ENCODE results near the gene LAMTOR5.
"Not testable (repeated sequence)": the region's sequence is repeated elsewhere in the genome, so short reads cannot be mapped to it uniquely, and the experiment has no call there.

Gene LAMTOR5

DNA sequence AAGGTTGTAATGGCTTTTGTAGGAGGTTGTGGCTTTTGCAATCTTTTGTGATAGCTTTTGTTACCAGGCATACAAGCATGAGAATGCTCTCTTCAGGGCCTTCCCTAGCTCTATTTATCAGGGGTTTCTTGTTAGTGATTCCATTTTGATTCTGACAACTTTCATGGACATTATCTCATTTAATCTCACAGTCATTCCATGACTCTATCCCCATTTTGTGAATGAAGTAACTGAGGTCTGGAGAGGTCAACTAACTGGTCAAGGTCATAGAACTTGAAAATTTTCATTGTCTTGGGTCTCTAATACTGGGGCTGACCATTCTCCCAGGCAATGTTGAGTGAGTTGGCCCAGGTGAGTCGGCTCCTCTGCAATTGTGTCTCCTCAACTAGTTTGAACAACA lies 11.2 kb upstream of the LAMTOR5 start:
- Histone ChIP-seq H3F3A (ENCODE audit: control insufficient read depth, insufficient read depth) (no peaks in the 10 kb centered on the region), H3K4me1 (ENCODE audit: control insufficient read depth, low read length) (no peaks in the 10 kb centered on the region), H3K27me3 (ENCODE audit: control insufficient read depth, low read length) (no peaks in the 10 kb centered on the region; the same call in 1 of the 2 replicates), H3K27ac (ENCODE audit: low read depth, low read length) (no peak overlapping the region), H4K20me1 (ENCODE audit: control insufficient read depth, insufficient read depth, low read depth, low read length) (no peaks in the 10 kb centered on the region), H3K9me3 (ENCODE audit: control insufficient read depth, insufficient read depth, low read length) (peaks cover 7% of the 10 kb centered on the region; the same call in 1 of the 2 replicates), H3K4me2 (ENCODE audit: low read length) (no peak overlapping the region), H3K79me2 (ENCODE audit: control insufficient read depth, low read length) (no peaks in the 10 kb centered on the region), H3K36me3 (ENCODE audit: control insufficient read depth, low read length) (no peaks in the 10 kb centered on the region), H3K4me3 (ENCODE audit: low read length) (no peak overlapping the region), H3K9me2 (replicated peaks; ENCODE audit: control insufficient read depth, low read length) (no peaks in the 10 kb centered on the region)
- TF ChIP-seq EZH2phosphoT487 (IDR thresholded peaks at IDR 0.05; ENCODE audit: borderline replicate concordance, low read length), result no peak
- TF ChIP-seq, protein P1, sequence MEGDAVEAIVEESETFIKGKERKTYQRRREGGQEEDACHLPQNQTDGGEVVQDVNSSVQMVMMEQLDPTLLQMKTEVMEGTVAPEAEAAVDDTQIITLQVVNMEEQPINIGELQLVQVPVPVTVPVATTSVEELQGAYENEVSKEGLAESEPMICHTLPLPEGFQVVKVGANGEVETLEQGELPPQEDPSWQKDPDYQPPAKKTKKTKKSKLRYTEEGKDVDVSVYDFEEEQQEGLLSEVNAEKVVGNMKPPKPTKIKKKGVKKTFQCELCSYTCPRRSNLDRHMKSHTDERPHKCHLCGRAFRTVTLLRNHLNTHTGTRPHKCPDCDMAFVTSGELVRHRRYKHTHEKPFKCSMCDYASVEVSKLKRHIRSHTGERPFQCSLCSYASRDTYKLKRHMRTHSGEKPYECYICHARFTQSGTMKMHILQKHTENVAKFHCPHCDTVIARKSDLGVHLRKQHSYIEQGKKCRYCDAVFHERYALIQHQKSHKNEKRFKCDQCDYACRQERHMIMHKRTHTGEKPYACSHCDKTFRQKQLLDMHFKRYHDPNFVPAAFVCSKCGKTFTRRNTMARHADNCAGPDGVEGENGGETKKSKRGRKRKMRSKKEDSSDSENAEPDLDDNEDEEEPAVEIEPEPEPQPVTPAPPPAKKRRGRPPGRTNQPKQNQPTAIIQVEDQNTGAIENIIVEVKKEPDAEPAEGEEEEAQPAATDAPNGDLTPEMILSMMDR (IDR thresholded peaks at IDR 0.05; ENCODE audit: low read depth, low read length, poor library complexity, severe bottlenecking), result no peak

DNA sequence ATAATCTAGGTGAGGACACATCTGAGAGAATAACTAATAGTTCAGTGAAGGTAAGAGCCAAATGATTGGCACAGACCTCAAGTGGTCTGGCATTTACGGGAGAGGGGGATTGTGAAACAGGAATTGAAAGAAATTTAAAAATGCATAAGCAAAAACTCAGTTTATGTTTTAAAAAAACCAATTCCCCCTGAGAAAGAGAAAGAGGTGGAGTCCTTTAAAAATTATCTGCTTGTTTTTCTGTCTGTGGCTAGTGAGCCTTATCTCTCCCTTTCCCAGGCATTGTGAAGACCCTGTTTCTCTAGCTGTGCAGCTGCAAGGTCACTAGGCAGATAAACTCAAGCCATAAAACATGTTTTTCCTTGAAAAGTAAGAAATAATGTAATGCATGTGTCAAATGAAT lies 5.6 kb upstream of the LAMTOR5 start:
- H3K4me3 ChIP-seq (ENCODE audit: low read length); H3K36me3 ChIP-seq (ENCODE audit: control insufficient read depth, low read length); H3F3A ChIP-seq (ENCODE audit: control insufficient read depth, insufficient read depth); H3K27ac ChIP-seq (ENCODE audit: low read depth, low read length); H3K9me2 ChIP-seq (replicated peaks; ENCODE audit: control insufficient read depth, low read length); H4K20me1 ChIP-seq (ENCODE audit: control insufficient read depth, insufficient read depth, low read depth, low read length); H3K27me3 ChIP-seq (ENCODE audit: control insufficient read depth, low read length); H3K9me3 ChIP-seq (ENCODE audit: control insufficient read depth, insufficient read depth, low read length): not testable (repeated sequence)
- Histone ChIP-seq H3K79me2 (ENCODE audit: control insufficient read depth, low read length) (peaks cover 13% of the 10 kb centered on the region), H3K4me2 (ENCODE audit: low read length) (0 out of 2 replicates have a peak overlapping the region, but pooled peaks have one; percentile 38), H3K4me1 (ENCODE audit: control insufficient read depth, low read length) (peaks cover 24% of the 10 kb centered on the region)

DNA sequence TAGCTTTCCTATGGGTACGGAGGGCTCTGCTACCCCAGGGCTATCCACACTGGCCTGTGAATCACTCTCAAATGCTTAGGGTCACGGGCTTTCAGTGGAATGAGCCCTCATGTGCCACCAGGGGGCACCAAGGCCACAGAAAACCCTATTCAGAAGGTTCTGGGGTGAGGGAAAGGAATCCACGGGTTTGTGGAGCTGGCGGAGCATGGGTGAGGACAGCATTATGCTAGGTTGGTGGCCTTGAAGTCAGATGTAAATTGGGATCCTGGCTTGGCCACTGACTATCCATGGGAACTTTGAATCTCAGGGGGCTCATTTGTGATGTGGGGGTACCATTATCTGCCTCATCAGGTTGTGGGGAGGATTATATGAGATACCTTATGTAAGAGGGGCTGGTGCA lies 5.1 kb upstream of the LAMTOR5 start:
- peaks cover 18% of the 10 kb centered on the region for H3K79me2 ChIP-seq (ENCODE audit: control insufficient read depth, low read length)
- no peaks in the 10 kb centered on the region for H3K27me3 ChIP-seq (ENCODE audit: control insufficient read depth, low read length)
- peaks cover 7% of the 10 kb centered on the region for H3K36me3 ChIP-seq (ENCODE audit: control insufficient read depth, low read length)
- H3K27ac ChIP-seq (ENCODE audit: low read depth, low read length), result no peak overlapping the region
- no peaks in the 10 kb centered on the region for H3F3A ChIP-seq (ENCODE audit: control insufficient read depth, insufficient read depth)
- H3K4me3 ChIP-seq (ENCODE audit: low read length), result no peak overlapping the region
- no peaks in the 10 kb centered on the region for H3K9me2 ChIP-seq (replicated peaks; ENCODE audit: control insufficient read depth, low read length)
- no peaks in the 10 kb centered on the region for H3K9me3 ChIP-seq (ENCODE audit: control insufficient read depth, insufficient read depth, low read length)
- TF ChIP-seq, protein P1 (IDR thresholded peaks at IDR 0.05; ENCODE audit: low read depth, low read length, poor library complexity, severe bottlenecking), result peak; percentile 94
- TF ChIP-seq EZH2phosphoT487 (IDR thresholded peaks at IDR 0.05; ENCODE audit: borderline replicate concordance, low read length), result no peak
- H3K4me2 ChIP-seq (ENCODE audit: low read length), result peak overlapping the region; percentile 38; the same call in 1 of the 2 replicates
- H4K20me1 ChIP-seq (ENCODE audit: control insufficient read depth, insufficient read depth, low read depth, low read length), result no peaks in the 10 kb centered on the region
- peaks cover 24% of the 10 kb centered on the region for H3K4me1 ChIP-seq (ENCODE audit: control insufficient read depth, low read length)

DNA sequence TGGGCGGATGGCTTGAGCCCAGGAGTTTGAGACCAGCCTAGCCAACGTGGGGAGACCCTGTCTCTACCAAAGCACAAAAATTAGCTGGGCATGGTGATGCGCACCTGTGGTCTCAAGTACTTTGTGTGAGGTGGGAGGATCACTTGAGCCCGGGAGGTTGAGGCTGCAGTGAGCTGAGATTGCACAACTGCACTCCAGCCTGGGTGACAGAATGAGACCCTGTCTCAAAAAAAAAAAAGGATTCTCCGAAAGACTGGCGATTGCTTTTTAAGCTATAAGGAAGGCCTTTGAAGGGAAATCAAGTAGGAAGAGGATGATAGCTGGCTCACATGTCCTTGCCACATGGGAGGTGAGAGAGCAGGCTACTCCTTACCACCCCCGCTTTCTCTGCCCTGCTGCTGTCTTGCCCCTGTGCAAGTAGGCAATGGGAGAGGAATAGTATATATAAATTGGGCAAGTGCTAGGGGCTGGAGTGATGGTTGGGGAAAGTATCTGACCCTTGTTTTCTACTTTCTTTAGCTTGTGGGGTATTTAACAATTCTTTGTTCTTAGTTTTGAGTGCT lies 3.8 kb upstream of the LAMTOR5 start:
- no peak for TF ChIP-seq EZH2phosphoT487 (IDR thresholded peaks at IDR 0.05; ENCODE audit: borderline replicate concordance, low read length)
- TF ChIP-seq, protein P1 (IDR thresholded peaks at IDR 0.05; ENCODE audit: low read depth, low read length, poor library complexity, severe bottlenecking), result no peak
- Histone ChIP-seq H3K4me1 (ENCODE audit: control insufficient read depth, low read length) (peaks cover 26% of the 10 kb centered on the region), H3K4me2 (ENCODE audit: low read length) (no peak overlapping the region), H4K20me1 (ENCODE audit: control insufficient read depth, insufficient read depth, low read depth, low read length) (no peaks in the 10 kb centered on the region), H3K27ac (ENCODE audit: low read depth, low read length) (no peak overlapping the region), H3K79me2 (ENCODE audit: control insufficient read depth, low read length) (peaks cover 31% of the 10 kb centered on the region), H3K27me3 (ENCODE audit: control insufficient read depth, low read length) (no peaks in the 10 kb centered on the region), H3K9me2 (replicated peaks; ENCODE audit: control insufficient read depth, low read length) (no peaks in the 10 kb centered on the region), H3K9me3 (ENCODE audit: control insufficient read depth, insufficient read depth, low read length) (no peaks in the 10 kb centered on the region), H3K36me3 (ENCODE audit: control insufficient read depth, low read length) (peaks cover 14% of the 10 kb centered on the region), H3K4me3 (ENCODE audit: low read length) (no peak overlapping the region), H3F3A (ENCODE audit: control insufficient read depth, insufficient read depth) (no peaks in the 10 kb centered on the region)

All from DOHH2 (cell line).